T-helper 2 cell (primary cell): ENCODE results near the gene NAA15.
"Not testable (repeated sequence)": the region's sequence is repeated elsewhere in the genome, so short reads cannot be mapped to it uniquely, and the experiment has no call there.

Experiments
- DNase-seq, 5 experiments: peaks; one replicate each; pipeline versions ENCODE4 v3.0.0 to v3.0.0-alpha.2; 2012 to 2022
- total RNA-seq, 2 donors: gene quantifications; one replicate each; lab custom pipeline; 2026; lab: John Stamatoyannopoulos, UW

The NAA15 gene
- total RNA-seq: 95.4 to 97.9 reads per million in 2 donors

DNA sequence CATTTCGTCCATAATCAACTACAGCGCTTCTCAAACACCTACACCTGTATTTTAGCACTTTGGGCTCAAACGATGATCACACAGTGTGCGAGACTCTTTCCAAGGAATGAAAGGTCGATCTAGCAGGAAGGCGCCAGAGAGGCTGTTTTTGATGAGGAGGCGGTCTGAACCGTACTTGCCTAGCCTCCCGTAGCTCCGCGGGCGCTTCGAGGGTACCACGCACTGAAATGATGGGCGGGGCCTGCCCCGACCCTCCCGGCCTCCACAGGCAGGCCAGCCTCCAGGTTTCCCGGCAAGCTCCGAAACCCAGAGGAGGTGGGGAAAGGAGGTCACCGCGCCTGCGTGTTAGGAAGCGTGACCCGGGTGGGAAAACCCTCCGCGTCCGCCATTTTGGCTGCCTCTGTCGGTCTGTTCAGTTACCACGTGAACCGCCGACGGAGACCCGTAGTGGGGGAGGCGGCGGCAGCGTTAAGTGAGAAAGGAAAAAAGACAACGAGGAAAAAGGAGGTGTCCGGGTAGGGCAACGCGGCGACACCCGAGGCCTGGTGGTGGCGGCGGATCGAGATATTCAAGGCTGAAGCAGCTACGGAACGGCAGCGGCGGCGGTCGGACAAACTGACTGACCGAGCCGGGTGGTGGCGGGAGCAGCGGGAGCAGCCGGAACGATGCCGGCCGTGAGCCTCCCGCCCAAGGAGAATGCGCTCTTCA is at the start of gene NAA15:
Gene NAA15, plus strand, starts transcription at position 393 of the 708 bp plus-strand sequence. Its CDS starts 273 bp downstream, at position 666.
- peak; percentile 94 to 99 (median 98) for DNase-seq

DNA sequence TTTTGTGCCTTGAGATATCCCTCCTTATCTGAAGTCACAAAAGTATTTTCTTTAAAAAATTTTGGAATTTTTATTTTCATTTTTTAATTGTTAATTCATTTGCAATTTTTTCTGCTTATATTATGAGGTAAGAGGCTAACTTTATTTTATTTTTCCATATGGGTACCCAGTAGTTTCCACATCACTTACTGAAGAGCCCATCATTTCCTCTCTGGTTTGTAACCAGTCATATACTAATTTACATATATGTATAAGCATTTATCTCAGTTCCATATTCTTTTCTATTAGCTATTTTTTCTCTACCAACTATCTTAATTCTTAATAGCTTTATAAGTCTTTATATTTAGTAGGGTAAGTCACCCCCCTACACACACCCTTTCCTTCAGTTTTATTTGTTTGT is 48.3 kb upstream of the NAA15 start:
- no peak for DNase-seq

DNA sequence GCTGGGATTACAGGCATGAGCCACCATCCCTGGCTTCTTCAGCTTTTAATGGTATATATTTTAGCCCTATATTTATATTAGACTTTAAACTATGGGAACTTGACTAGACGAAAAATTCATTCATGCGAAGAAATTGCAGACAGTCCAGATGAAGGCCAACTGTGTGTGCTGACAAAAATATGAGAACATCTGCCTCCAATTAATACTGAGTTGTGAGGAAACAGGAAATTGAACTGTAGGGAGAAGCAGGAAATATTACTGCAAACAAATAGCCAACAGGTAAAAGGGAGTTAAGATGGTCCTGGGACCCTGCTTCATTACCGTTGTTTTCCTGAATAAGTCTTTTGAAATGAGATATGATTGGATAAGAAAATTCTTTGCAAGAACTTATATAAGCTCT is 47.6 kb upstream of the NAA15 start:
- no peak for DNase-seq

DNA sequence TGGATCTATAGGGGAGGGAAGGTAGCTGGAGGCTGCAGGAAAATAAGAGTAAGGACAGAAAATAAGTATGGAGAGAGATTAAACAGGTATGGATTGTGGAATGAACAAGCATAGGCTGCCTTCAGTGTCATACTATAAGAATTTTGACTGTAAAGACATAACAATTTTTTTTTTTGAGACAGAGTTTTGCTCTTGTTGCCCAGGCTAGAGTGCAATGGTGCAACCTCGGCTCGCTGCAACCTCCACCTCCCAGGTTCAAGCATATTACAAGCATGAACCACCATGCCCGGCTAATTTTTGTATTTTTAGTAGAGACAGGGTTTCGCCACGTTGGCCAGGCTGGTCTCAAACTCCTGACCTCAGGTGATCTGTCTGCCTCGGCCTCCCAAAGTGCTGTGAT is 45.7 kb upstream of the NAA15 start:
- not testable (repeated sequence) for DNase-seq

DNA sequence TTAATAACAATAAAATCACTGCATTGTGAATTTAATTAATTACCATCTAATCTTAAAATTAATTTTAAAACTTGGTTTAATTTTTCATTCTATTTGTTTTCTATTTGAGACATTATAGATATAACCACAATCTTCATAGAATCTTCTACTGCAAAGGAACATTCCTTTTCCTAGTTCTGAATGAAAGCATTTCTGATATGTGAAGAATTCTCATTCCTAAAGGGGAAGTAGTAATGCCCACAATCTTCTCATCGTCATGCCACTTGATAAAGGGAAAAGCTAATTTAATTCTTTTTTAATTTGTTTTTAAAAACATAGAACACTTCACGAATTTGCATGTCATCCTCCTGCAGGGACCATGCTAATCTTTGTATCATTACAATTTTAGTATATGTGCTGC is 45.0 kb upstream of the NAA15 start:
- DNase-seq: no peak

- no peak for DNase-seq
These were observed 35.7 kb upstream of the NAA15 start for GRCh38 chr4:139265654-139266053.

GRCh38 chr4:139266208-139266582 is 35.1 kb upstream of the NAA15 start:
- DNase-seq: no peak

DNA sequence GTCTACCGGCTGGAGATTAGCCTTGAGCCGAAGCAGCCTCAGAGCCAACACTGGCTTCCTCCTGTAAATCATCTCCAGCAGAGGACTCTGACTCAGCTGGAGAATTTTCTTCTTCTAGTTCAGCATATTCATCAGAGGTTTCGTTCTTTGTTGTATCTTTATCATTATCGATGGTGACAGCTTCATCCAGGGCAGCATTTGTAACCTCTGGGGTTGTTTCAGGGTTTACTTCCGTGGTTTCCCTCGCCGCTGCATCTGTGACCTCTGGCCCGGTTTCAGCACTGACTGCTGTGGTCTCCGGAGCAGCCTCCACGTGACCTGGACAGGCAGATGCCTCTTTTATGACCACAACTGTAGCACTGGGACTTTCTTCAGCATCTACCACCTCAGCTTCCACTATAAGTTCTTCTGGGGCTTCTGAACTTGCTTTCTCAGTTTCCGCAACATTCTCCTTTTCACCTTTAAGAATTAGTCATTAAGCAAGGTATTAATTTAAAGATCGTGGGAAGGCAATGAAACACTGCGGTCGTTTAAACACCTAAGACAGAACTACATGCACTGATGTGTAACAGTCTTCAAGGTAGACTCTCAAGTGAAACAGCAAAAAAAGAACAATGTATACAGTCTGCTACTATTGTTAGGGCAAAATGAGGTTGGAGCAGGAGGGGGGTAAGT is 34.6 kb upstream of the NAA15 start:
- DNase-seq: peak; percentile 22 to 98 (median 71)

GRCh38 chr4:139267301-139267700 is 34.0 kb upstream of the NAA15 start:
- no peak for DNase-seq

GRCh38 chr4:139273835-139274234 is 27.5 kb upstream of the NAA15 start:
- DNase-seq: no peak

DNA sequence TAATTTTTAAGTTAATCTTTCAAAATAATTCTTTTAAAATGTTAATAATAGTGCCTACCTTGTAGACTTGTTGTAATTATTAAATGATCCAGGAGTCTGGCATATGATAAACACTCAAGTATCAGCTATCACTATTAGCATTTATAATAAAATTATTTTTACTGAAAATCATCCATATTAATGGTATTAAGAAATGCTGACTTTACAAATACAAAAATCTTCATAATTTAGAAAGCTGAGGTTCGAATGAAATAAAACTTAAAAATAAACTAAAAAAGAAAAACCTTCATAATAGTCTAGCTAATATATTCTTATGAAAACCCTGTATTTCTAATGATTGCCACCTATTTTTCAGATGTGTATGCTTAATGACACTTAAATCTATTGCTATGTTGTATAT is 26.5 kb upstream of the NAA15 start:
- no peak for DNase-seq

GRCh38 chr4:139275281-139275735 is 26.0 kb upstream of the NAA15 start:
- DNase-seq: no peak

DNA sequence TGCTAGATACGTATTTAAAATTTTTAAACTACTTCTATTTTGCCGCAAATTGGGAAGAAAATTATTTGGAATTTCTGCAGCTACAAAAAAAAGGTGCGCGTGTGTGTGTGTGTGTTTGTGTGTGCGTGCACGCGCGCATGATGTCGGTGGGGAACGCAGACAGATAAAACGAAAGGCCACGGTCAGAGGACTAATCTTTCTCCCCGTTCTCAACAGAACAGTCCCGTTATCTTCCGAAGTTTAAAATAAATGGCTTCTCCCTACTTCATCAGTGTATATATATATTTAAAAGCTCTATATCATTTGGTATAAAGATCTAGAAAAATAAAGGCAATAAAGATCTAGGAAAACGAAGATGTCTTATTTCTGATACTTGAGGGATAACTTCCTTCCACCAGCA is 22.8 kb upstream of the NAA15 start:
- no peak for DNase-seq

GRCh38 chr4:139278912-139279759 is 22.2 kb upstream of the NAA15 start:
- no peak for DNase-seq

- DNase-seq: peak in 1 of 5 experiments; percentile 39
These were observed 21.3 kb upstream of the NAA15 start, which contains the start of gene MGARP for GRCh38 chr4:139279760-139280620. MGARP (minus strand) TSS chr4:139280225; CDS start chr4:139280158, 67 bp downstream.

DNA sequence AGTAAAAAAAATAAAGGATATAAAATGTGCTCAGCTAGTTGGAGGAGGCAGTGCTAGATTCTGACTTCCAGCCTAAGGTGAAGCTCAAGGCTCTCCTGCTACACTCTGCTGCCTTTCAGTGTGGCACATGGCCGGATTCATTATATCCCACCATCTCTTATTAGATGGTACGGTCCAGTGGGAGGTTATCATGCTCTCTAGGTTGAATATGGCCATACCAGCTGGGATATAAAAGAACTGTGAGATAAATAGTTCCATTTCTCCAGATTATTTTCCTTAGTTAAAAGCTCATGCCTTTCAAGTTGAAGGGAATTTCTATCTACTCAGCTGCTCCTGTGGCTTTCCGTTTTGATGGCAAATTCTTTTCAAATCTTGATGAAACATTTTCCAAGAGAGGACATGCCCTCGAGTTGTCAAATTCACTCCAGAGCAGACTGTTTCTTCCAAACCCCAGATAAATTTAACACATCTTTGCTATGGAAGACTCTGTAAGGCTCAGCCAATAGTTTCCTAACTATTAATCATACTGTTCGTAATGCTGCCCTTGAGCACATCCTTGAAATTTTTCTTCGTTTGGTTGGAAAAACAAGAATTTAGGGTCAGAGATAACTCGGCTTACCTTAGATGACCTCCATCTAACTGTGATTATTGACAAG is 19.1 kb upstream of the NAA15 start:
- DNase-seq: no peak

DNA sequence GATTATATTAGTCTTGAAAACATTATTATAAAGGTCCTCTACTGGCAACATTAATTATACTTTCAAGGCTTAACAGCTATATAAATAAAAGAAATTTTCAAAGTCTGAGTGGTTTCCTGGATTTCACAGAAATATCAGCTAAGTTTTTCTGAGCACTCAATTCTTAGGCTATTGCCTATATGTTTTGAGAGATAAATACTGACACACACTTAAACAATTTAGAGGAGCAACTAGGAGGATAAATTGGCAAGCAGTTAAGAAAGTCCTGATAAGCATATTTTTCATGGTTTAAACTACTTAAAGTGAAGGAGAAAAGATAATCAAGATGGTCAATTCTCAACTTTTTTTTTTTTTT is 18.6 kb upstream of the NAA15 start:
- no peak for DNase-seq

DNA sequence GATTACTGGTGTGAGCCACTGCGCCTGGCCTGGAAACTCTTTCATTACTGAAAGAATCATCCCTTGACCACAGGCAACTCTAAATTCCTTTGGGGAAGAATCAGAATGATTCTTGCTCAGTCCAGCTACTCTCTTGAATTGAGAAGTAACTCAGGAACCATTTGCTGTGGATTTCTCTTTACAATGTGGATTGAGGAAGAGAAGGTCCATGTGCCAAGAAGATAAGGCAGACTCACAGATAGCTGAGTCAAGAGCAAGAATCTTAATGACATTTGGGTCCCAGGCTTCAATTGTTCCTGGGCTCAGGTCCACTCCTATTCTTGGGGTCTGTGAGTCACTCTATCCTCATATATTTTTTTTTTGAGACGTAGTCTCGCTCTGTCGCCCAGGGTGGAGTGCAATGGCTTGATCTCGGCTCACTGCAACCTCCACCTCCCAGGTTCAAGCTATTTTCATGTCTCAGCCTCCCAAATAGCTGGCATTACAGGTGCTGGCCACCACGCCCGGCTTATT is 15.1 kb upstream of the NAA15 start:
- no peak for DNase-seq

DNA sequence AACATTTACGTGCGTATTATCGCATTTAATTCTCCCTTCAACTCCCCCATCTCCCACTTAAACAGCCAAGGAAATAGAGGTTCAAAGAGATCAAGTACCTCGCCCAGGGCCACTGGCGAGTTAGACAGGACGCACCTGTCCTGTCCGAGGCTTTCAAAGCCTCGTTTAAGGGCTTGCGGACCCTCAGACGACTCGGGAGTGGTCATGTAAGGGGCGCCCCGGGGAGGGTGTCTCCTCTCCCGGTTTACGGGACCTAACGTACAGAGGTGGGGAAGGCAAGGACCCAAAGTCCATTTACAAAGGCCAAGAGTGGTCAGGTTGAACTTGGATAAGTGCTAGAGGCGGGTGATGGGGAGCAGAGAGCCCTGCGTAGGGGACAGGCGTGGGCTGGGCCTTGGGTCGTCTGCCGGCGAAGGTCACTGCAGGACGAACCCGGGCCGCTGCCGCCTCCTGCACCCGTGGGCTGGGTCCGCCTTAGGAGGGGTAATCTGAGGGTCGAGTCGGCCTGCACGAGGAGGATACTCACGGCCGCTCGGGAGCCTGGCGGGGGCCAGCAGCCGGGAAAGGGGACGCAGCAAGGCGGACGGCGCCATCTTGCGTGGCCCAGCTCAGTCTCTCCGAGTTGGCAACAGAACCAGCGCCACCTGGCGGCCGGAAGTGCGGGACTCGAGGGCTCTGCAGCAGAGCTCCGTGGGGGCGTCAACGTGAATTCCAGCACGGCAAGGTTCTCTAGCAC is 5.9 kb upstream of the NAA15 start:
- DNase-seq: peak; percentile 86 to 99 (median 96)

- no peak for DNase-seq
These were observed 5.4 kb upstream of the NAA15 start for GRCh38 chr4:139295942-139296299.

- DNase-seq: peak in 1 of 5 experiments; percentile 37
These were observed 4.3 kb upstream of the NAA15 start for GRCh38 chr4:139297001-139297410.
